Measurements from ENCODE around the gene AK5.
"Not testable (repeated sequence)": the region's sequence is repeated elsewhere in the genome, so short reads cannot be mapped to it uniquely, and the experiment has no call there.

The AK5 gene

DNA sequence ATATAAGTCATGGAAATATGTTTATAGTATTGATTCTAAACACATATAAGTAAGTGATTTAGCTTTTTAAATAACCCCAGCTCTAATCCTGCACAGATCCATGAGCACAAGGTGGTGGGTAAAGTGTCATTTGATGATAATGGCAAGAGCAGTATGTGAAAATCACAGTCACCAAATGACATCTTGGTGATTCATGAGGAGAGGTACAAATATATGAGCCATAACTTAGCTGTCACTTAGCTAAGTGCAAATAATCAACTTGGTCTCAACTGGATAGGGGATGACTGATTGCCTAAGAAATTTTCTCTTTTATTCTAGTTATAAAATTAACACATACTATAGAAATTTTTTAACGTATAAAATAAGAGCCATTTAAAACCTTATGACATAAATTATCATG lies 202.5 kb downstream of the AK5 start:
- H3K4me3 ChIP-seq (ENCODE audit: low read length), result no peak overlapping the region
- no peak for TF ChIP-seq ZNF274 (IDR thresholded peaks at IDR 0.05; ENCODE audit: low read depth, low read length)

- TF ChIP-seq ZNF274 (IDR thresholded peaks at IDR 0.05; ENCODE audit: low read depth, low read length), result no peak
Observed at GRCh38 chr1:77484926-77485325, 203.1 kb downstream of the AK5 start.

DNA sequence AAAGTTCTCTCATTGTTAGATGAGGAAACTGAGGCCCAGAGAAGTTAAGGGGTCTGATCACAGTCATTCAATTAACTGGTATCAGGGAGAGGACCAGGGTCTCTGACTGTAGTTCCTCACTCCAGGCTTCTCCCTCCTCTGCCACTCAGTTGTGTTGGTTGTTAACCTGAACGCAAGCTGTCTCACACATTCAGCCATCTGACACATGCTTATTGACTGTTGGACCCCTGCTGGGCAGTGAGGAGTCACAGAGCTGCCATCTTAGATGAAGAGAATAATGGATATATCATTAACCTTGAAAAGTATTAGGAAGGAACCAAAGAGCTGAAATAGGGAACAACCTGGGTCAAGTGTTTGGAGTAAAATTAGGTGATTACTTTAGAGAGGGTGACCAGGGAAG lies 205.8 kb downstream of the AK5 start:
- TF ChIP-seq ZNF274 (IDR thresholded peaks at IDR 0.05; ENCODE audit: low read depth, low read length), result no peak
- H3K4me3 ChIP-seq (ENCODE audit: low read length), result no peak overlapping the region

More at GRCh38 chr1:77484926-77485325, 203.1 kb downstream of the AK5 start:
- no peak overlapping the region for H3K4me3 ChIP-seq (ENCODE audit: low read length)

DNA sequence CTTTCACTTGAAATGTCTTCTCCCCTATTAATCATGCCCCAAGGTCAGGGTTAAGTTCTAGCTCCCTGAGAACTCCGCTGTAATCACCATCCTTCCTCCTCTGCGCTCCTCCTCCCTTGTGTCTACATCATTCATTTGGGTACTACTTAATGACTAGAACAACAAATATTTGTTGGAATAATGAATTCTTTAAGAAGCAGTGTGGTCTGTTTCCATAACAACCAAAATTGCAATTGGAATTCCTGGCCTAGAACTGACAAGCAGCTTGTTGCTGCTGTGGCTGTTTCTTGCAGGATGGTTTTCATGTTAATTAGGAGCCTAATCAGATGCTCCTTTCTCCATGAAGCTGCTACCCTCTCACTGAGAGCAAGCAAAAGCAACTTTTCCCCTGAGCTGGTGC lies 208.1 kb downstream of the AK5 start:
- TF ChIP-seq ZNF274 (IDR thresholded peaks at IDR 0.05; ENCODE audit: low read depth, low read length), result no peak
- H3K4me3 ChIP-seq (ENCODE audit: low read length), result no peak overlapping the region

- H3K4me3 ChIP-seq (ENCODE audit: low read length), result no peak overlapping the region
- no peak for TF ChIP-seq ZNF274 (IDR thresholded peaks at IDR 0.05; ENCODE audit: low read depth, low read length)
Observed at GRCh38 chr1:77494026-77494425, 212.2 kb downstream of the AK5 start.

- TF ChIP-seq ZNF274 (IDR thresholded peaks at IDR 0.05; ENCODE audit: low read depth, low read length), result no peak
- H3K4me3 ChIP-seq (ENCODE audit: low read length), result no peak overlapping the region
Observed at GRCh38 chr1:77498918-77499317, 217.1 kb downstream of the AK5 start.

DNA sequence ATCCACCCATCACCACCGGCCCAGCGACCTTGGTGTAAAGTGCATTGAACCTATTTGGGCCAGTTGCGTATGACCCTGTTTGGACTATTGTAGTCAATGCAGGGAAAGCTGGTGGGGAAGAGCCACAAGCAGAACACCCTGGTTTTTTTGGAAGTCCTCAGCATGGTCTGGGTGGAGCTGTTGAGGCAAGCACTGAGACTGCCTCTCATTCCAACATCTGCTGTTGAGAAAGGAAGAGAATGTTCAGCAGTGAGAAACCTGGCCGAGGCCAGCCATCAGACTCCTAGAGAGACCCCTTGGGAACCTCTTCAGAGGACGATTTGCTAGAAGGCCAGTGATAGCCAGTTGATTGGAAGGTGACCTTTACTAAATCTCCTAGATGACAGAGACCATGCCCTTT lies 217.6 kb downstream of the AK5 start:
- no peak for TF ChIP-seq ZNF274 (IDR thresholded peaks at IDR 0.05; ENCODE audit: low read depth, low read length)
- H3K4me3 ChIP-seq (ENCODE audit: low read length), result no peak overlapping the region

DNA sequence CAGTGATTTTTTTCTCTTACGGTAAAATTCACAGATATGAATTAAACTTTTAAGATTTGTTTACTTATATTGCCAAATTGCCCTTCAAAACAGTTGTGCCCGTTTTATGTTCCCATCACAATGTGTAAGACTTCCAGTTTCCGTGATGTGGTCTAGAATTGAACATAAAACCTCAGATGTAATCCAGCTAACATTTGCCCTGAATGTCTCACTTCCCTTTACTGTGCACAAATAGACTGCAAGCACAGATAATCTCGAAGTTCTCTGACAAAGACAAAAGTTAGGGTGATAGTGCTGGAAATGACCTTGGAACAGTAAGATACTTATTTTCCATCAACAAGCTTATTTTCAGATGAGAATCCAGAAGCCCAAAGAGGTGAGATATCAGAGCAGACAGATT lies 223.2 kb downstream of the AK5 start:
- TF ChIP-seq ZNF274 (IDR thresholded peaks at IDR 0.05; ENCODE audit: low read depth, low read length), result no peak
- H3K4me3 ChIP-seq (ENCODE audit: low read length), result no peak overlapping the region

GRCh38 chr1:77506771-77507170 lies 225.0 kb downstream of the AK5 start:
- TF ChIP-seq ZNF274 (IDR thresholded peaks at IDR 0.05; ENCODE audit: low read depth, low read length), result no peak
- no peak overlapping the region for H3K4me3 ChIP-seq (ENCODE audit: low read length)

DNA sequence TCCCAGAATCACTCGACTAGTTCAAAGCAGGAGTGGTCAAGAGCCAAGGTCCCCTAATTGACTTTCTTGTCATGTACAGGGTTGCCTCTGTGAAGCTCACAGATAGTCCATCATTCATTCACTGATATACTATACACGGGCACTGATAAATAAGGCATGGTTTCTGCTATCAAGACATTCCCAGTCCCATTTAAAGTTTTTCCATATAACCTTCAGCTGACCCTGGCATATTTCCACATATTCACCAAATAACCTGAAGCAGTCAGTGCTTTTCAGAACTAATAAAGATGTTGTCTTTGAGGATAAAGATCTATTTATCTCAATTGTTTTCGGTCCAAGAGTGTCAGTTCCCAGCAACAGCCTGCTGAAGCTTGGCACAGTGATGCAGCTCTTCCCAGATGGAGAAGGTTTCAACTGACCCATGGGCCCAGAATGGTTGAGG lies 227.3 kb downstream of the AK5 start:
- no peak for TF ChIP-seq ZNF274 (IDR thresholded peaks at IDR 0.05; ENCODE audit: low read depth, low read length)

GRCh38 chr1:77509898-77510297 lies 228.1 kb downstream of the AK5 start:
- no peak overlapping the region for H3K4me3 ChIP-seq (ENCODE audit: low read length)
- no peak for TF ChIP-seq ZNF274 (IDR thresholded peaks at IDR 0.05; ENCODE audit: low read depth, low read length)

More for the DNA sequence above, 227.3 kb downstream of the AK5 start:
- no peak overlapping the region for H3K4me3 ChIP-seq (ENCODE audit: low read length)

GRCh38 chr1:77511440-77511840 lies 229.6 kb downstream of the AK5 start:
- no peak for TF ChIP-seq ZNF274 (IDR thresholded peaks at IDR 0.05; ENCODE audit: low read depth, low read length)
- no peak overlapping the region for H3K4me3 ChIP-seq (ENCODE audit: low read length)

GRCh38 chr1:77512650-77513049 lies 230.8 kb downstream of the AK5 start:
- H3K4me3 ChIP-seq (ENCODE audit: low read length), result not testable (repeated sequence)

- no peak overlapping the region for H3K4me3 ChIP-seq (ENCODE audit: low read length)
- TF ChIP-seq ZNF274 (IDR thresholded peaks at IDR 0.05; ENCODE audit: low read depth, low read length), result no peak
Observed at GRCh38 chr1:77513839-77514763, 232.3 kb downstream of the AK5 start.

DNA sequence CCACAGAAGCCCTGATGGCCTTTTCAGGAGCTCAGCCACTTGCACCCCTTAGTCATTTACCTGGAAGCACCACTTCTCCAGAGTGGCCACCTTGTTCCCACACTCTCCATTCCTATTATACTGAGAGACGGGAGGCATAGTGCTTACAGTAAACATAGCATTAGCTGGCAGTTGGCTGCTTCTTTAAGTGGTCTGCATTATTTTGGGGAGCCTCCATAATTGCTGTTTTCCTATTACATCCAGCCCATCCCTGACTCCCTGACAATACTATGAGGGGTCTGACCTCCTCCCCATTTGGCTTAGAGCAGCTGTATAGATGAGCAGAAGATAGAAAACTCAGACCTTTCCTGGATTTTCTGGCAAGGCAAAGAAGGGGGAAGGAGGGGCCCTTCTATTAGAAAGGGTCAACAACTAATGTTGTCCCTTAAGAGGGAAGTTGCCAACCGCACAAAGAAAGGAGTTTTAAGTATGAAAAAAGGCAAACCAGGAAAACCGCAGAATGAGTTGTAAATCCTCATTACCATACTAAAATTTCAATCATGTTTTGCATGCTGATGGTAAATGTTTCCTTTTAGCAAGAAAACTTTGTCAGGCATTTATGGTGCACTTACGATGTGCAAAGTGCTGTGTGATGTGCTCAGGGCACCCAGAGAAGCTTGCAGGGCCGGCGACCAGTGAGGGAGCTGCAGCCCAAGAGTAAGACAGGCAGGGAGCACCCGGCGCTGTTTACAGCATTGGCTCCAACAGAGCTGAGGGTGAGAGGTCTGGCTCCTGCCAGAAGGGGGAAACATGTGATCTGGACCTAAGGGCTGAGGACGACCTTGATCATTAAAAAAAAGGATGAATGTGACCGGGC lies 233.3 kb downstream of the AK5 start:
- no peak for TF ChIP-seq ZNF274 (IDR thresholded peaks at IDR 0.05; ENCODE audit: low read depth, low read length)
- H3K4me3 ChIP-seq (ENCODE audit: low read length), result no peak overlapping the region
